NCI-H748 treated with DMSO at 0.1 percent for 48 hours (cell line): Measurements from ENCODE around the gene NDUFS7.

ENCODE experiments used
- DNase-seq: peaks from one replicate; lab custom pipeline; 2025; lab: John Stamatoyannopoulos, UW

NDUFS7 gene

GRCh38 chr19:1383312-1384084 lies at the start of gene NDUFS7:
Gene NDUFS7, plus strand, starts transcription at chr19:1383907. Its CDS starts 20 bp downstream, at chr19:1383927.
- peak; percentile 61 for DNase-seq

DNA sequence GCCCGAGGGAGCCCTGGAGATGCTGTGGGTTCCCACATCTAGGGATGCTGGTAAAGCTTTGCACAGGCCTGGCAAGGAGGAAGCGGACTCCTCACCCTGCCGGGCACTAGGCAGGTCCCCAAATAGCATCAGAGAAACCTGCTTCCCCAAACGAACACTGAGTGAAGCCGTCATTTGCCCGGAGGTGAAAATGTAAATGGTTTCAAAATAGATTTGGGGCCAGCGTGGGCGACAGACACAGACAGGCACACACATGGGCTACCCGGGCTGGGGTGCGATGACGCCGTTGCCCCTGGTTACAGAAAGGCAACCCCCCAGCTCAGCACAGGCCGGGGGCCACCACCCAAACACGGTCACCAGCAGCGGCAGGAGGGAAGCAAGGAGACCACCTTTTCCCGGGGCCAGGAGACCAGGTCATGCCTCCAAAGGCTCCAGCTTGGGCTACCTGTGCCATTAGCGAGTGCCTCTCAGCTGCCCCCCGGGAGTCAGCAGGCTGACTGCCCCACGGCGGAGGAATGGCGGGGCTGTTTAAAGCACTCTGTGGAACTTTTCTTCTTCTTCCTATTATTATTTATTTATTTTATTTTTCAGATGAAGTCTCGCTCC lies 47.5 kb upstream of the NDUFS7 start:
- DNase-seq, result no peak

DNA sequence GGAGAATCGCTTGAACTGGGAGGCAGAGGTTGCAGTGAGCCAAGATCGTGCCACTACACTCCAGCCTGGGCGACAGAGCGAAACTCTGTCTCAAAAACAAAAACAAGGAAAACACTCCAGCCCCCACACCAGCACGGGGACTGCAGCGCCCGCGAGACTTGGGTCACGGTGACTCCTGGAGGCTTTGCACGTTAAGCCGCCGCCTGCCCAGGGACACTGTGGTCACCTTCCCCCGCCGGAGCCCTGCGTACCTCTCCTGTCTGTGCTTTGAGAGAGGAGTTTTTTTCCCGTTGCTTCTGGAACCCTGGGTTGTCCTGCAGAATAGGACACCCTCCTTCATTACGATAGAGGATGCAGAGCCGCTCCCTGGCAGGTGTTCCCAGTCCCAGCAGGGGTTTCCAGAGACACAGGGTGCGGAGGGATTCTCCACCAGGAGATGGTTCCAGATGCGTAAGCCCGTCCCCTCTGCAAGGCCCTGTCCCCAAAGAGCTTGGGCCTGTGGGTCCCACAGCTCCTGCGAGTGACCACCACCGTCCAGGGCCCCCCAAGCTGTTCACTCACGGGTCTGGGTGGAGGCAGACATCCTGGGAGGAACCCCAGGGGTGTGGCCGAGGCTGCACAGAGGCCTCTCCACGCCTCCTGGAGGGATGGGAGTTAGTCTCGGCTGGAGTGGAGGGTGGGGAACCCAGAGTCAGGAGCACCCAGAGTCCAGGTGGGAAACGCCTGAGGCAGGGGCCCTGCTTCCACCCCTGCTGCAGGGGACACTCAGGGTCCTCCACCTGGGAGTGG lies 42.8 kb upstream of the NDUFS7 start:
- no peak for DNase-seq

DNA sequence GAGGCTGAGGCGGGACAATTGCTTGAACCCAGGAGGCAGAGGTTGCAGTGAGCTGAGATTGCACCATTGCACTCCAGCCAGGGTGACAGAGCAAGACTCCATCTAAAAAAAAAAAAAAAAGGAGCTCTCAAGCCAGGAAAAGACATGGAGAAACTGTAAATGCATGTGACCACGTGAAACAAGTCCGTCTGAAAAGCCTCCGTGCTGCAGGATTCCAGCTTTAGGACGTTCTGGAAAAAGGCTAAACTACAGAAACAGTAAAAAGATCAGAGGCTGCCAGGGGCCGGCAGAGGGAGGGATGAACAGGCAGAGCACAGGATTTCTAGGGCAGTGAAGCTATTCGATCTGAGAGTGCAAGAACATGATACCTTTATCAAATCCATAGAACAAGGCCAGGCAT lies 40.7 kb upstream of the NDUFS7 start:
- DNase-seq, result no peak

DNA sequence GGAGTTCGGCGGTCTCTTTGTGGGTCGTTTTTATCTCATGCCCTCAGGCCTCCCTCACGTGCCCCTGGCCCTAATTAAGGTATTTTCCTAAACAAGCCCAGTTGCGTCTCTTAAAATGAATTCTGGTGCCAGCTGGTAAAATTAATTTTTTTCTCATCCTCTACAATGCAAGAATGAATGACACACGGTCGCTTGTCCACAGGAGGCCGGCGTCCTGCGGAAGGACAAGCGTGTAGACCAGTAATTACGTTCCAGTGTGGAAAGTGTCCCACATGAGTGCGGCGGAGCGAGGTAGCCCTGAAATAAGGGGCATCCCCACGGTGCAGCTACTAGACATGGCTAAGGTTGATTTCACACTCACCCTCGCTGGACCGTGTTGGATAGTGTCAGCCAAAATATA lies 34.5 kb upstream of the NDUFS7 start:
- DNase-seq, result no peak

DNA sequence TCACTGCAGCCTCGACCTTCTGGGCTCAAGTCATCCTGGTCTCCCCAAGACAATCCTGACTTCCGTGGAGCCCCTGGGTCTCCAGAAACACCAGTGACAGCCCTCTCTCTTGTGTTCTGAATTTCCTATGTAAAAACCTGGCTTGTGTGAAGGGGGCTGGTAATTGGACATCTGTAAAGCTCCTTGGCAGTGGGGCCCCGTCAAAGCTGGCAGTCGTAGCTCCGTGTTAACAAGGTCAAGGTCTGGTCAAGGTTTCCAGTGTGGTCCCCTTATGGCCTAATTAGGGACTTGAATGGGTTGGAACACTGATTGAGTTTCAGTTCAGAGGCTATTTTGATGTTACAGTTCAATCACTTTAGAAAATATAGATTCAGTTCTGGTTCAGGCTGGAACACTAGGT lies 32.8 kb upstream of the NDUFS7 start:
- DNase-seq, result no peak

GRCh38 chr19:1351381-1351851 lies 32.3 kb upstream of the NDUFS7 start:
- DNase-seq, result no peak

- DNase-seq, result no peak
Measured at GRCh38 chr19:1353144-1353543, 30.6 kb upstream of the NDUFS7 start.

GRCh38 chr19:1354970-1355567 lies 28.6 kb upstream of the NDUFS7 start:
- DNase-seq, result no peak

DNA sequence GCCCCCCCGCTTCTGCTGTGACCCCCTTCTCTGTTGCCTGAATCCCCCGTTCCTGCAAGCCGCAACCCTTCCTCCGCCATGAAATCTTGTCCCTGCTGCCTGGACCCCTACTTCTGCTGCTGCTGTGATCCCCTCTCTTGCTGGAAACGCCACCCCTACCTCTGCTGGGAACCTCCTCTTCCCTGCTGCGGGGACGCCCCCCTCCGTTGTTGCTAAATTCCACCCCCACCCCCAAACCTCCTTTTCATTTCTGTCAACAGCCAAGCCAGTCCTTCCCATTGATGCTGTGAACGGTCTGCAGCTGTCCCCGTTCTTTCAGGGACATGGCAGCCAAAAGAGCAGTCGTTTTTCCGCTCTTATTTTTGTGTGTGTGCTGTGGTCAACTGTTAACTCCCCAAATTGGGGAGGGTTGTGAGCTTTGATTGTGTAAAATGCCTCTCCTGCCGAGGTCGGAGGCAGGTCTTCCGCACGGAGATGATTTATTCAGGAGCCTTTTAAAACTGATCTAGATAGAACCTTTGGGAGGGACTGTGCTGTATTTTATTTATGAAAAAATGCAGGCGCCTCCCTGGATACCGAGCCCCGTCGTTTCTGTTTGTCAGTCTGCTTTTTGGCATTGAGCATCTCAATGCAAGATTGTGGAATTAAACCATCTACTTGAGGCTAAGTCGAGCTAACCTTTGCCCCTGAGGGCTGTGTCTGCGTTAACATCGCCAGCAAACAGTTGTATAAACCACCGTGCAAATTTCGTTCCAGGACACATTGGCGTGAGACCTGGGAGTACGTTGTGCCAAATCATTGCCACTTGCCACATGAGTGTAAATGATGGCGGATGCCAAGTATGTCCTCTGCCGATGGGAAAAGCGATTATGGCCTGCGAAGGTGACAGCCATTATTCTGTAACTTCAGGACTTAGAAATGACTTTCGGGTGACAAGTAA lies 27.9 kb upstream of the NDUFS7 start:
- DNase-seq, result no peak

DNA sequence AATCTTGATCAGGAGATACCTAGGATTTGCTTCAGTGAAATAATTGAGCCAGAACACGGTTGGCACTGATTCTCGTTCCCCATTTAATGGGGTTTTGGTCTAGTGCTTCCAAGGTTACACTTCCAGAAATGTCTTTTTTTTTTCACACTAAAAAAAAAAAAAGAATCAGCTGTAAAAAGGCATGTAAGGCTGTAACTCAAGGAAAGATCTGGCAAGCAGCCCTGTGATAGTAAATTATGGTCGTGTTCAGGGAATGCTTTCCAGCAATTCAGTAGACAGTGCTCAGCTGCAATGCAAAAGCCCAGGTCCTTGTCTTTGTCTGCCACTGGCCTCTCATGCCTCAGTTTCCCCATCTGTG lies 27.2 kb upstream of the NDUFS7 start:
- no peak for DNase-seq

DNA sequence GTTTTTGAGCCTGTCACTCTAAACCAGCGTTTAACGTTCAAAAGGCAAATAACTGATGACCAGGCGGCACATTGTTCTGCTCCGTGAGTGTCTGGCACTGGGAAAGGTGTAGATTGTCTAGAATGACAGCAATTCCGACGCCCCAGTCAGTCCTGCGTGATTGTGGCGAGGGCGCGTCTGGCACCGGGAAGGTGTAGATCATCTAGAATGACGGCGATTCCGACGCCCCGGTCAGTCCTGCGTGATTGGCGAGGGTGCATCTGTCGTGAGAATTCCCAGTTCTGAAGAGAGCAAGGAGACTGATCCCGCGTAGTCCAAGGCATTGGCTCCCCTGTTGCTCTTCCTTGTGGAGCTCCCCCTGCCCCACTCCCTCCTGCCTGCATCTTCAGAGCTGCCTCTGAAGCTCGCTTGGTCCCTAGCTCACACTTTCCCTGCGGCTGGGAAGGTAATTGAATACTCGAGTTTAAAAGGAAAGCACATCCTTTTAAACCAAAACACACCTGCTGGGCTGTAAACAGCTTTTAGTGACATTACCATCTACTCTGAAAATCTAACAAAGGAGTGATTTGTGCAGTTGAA lies 26.1 kb upstream of the NDUFS7 start:
- no peak for DNase-seq

DNA sequence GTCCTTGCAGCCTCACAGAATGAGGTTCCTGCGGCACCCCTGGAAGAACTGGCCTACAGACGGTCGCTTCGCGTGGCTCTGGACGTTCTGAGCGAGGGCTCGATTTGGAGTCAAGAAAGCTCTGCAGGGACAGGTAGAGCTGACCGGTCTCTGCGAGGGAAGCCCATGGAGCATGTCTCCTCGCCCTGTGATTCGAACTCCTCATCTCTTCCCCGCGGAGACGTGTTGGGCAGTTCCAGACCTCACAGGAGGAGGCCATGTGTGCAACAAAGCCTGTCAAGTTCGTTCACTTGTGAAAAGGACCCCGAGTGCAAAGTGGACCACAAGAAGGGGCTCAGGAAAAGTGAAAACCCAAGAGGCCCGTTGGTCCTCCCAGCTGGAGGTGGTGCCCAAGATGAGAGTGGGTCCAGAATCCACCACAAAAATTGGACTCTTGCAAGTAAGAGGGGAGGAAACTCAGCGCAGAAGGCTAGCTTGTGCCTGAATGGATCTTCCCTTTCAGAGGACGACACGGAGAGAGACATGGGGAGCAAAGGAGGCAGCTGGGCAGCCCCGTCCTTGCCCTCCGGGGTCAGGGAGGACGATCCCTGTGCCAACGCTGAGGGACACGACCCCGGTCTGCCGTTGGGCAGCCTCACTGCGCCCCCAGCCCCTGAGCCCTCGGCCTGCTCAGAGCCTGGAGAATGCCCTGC lies 23.4 kb upstream of the NDUFS7 start:
- DNase-seq, result no peak

- no peak for DNase-seq
Measured at GRCh38 chr19:1360818-1361461, 22.8 kb upstream of the NDUFS7 start.

- no peak for DNase-seq
Measured at GRCh38 chr19:1361601-1362386, 21.9 kb upstream of the NDUFS7 start.

- DNase-seq, result no peak
Measured at GRCh38 chr19:1362387-1363257, 21.1 kb upstream of the NDUFS7 start.

DNA sequence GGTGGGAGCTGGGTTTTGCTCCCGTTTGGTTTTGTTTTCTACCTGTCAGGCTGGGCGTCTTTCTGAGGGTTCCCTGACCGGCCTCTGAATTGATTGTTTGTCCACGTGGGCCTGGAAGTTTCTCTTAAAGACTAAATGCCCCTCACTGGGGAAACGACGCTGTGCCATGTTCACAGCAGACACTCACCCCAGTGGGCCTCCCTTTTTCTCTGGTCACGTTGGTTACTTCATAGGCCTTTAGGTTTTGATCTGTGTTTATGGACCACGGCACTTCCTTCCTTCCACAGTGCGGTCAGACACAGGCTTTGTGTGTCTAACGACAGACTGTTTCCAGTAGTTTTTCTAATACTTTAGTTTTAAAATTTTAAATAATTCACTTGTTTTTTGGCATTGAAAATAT lies 20.1 kb upstream of the NDUFS7 start:
- DNase-seq, result no peak

DNA sequence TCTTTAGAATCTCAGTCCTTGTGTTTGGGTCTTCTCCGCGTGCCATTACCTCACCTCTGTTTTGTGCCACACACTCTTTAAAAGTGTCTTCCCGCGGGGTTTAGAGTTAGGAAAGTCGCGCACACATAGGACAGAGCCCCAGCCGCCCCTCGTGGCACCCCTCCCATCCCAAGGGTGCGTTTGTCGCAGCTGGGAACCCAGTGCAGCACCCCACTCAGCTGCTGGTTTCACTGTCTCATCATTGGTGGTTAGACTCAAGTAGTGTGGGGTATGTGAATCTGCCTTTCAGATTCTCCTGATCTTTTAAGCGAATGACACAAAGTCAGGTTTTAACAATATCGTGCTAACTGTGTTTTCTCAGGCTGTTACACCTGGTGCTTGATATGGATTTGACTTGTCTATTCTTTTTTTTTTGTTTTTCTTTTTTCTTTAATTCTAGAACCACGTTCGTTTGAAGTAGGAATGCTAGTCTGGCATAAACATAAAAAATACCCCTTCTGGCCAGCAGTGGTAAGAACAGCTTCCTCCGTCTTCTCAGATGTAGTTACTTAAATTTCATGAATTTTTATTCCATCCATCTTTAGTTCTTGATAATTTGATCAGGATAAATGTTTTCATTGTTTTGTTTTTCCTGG lies 19.5 kb upstream of the NDUFS7 start:
- DNase-seq, result no peak
